NCI-H2227 treated with DMSO at 0.1 percent for 48 hours (cell line): ENCODE measurements around the gene MAML2.

Experiments used
- DNase-seq: peaks from one replicate; lab custom pipeline; 2025; lab: John Stamatoyannopoulos, UW

The MAML2 gene

GRCh38 chr11:96342961-96343711 is at the start of gene MAML2:
TSS of gene MAML2 (minus strand) at chr11:96343195. CDS start at chr11:96341895, 1,300 bp downstream.
- peak; percentile 81 for DNase-seq

- no peak for DNase-seq
These were observed 48.8 kb upstream of the MAML2 start for GRCh38 chr11:96391698-96392307.

GRCh38 chr11:96390488-96390792 is 47.4 kb upstream of the MAML2 start:
- DNase-seq: no peak

GRCh38 chr11:96389720-96390487 is 46.9 kb upstream of the MAML2 start, which contains the start of the genes CCDC82 and JRKL:
TSS of gene CCDC82 (minus strand) at chr11:96389912. CDS start at chr11:96384747, 5,165 bp downstream.
TSS of gene JRKL (plus strand) at chr11:96390013. CDS start at chr11:96390650, 637 bp downstream.
- peak; percentile 87 for DNase-seq

- DNase-seq: peak; percentile 77
These were observed 46.1 kb upstream of the MAML2 start for GRCh38 chr11:96388891-96389719.

- no peak for DNase-seq
These were observed 42.2 kb upstream of the MAML2 start for GRCh38 chr11:96385187-96385586.

GRCh38 chr11:96384156-96384555 is 41.2 kb upstream of the MAML2 start:
- DNase-seq: no peak

- DNase-seq: no peak
These were observed 33.8 kb upstream of the MAML2 start for GRCh38 chr11:96376796-96377195.

- DNase-seq: no peak
These were observed 30.8 kb upstream of the MAML2 start for GRCh38 chr11:96373826-96374225.

- no peak for DNase-seq
These were observed 24.3 kb upstream of the MAML2 start for GRCh38 chr11:96367342-96367741.

- no peak for DNase-seq
These were observed 23.0 kb upstream of the MAML2 start for GRCh38 chr11:96366024-96366423.

- no peak for DNase-seq
These were observed 22.5 kb upstream of the MAML2 start for GRCh38 chr11:96365493-96365892.

- DNase-seq: no peak
These were observed 18.8 kb upstream of the MAML2 start for GRCh38 chr11:96361778-96362177.

- DNase-seq: no peak
These were observed 15.3 kb upstream of the MAML2 start for GRCh38 chr11:96358321-96358720.

GRCh38 chr11:96357794-96358193 is 14.8 kb upstream of the MAML2 start:
- DNase-seq: no peak

- no peak for DNase-seq
These were observed 13.9 kb upstream of the MAML2 start for GRCh38 chr11:96356848-96357247.

GRCh38 chr11:96342014-96342960 is 708 bp downstream of the MAML2 start:
- no peak for DNase-seq

- no peak for DNase-seq
These were observed 1.6 kb downstream of the MAML2 start for GRCh38 chr11:96341211-96342013.

GRCh38 chr11:96340555-96340885 is 2.5 kb downstream of the MAML2 start:
- DNase-seq: no peak
